A673 (cell line): ENCODE results near the gene OXSR1.

Experiments used
- EZH2 ChIP-seq: fragments of 200-600 bp; sonication (generic); IDR thresholded peaks from 2 replicates; pipeline ENCODE4 v1.6.1; 2017; ENCODE audit warnings: borderline replicate concordance, low read depth, mild to moderate bottlenecking, mixed read lengths, antibody characterized with exemption, low read length; ENCODE audit not compliant: poor library complexity, severe bottlenecking
- TF ChIP-seq, protein P1 (sequence below): fragments of 300-800, 200-600 bp; sonication (generic); conservative IDR thresholded peaks from 2 replicates; pipeline ENCODE4 v1.5.1; 2017; ENCODE audit warnings: low read depth, mild to moderate bottlenecking, antibody characterized with exemption, low read length, moderate library complexity, mixed read lengths

GRCh38 chr3:38266810-38267209, 101.5 kb downstream of the OXSR1 start:
- TF ChIP-seq, protein P1, sequence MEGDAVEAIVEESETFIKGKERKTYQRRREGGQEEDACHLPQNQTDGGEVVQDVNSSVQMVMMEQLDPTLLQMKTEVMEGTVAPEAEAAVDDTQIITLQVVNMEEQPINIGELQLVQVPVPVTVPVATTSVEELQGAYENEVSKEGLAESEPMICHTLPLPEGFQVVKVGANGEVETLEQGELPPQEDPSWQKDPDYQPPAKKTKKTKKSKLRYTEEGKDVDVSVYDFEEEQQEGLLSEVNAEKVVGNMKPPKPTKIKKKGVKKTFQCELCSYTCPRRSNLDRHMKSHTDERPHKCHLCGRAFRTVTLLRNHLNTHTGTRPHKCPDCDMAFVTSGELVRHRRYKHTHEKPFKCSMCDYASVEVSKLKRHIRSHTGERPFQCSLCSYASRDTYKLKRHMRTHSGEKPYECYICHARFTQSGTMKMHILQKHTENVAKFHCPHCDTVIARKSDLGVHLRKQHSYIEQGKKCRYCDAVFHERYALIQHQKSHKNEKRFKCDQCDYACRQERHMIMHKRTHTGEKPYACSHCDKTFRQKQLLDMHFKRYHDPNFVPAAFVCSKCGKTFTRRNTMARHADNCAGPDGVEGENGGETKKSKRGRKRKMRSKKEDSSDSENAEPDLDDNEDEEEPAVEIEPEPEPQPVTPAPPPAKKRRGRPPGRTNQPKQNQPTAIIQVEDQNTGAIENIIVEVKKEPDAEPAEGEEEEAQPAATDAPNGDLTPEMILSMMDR: no peak
- TF ChIP-seq EZH2: no peak
